Measurements from ENCODE around the gene POU2F1.

Gene POU2F1

GRCh38 chr1:167371030-167371429 is 150.3 kb downstream of the POU2F1 start:
- no peak for DNase-seq

- no peak for DNase-seq
These were observed 152.7 kb downstream of the POU2F1 start for GRCh38 chr1:167373398-167373797.

GRCh38 chr1:167373986-167374385 is 153.3 kb downstream of the POU2F1 start:
- no peak for DNase-seq

GRCh38 chr1:167375949-167376348 is 155.3 kb downstream of the POU2F1 start:
- DNase-seq, result no peak

GRCh38 chr1:167387251-167387910 is 166.7 kb downstream of the POU2F1 start:
- no peak for DNase-seq

GRCh38 chr1:167388976-167389375 is 168.3 kb downstream of the POU2F1 start:
- no peak for DNase-seq

GRCh38 chr1:167392200-167392696 is 171.6 kb downstream of the POU2F1 start:
- DNase-seq, result no peak

GRCh38 chr1:167400359-167400953 is 179.8 kb downstream of the POU2F1 start:
- DNase-seq, result no peak

- no peak for DNase-seq
These were observed 180.7 kb downstream of the POU2F1 start for GRCh38 chr1:167401260-167401873.

GRCh38 chr1:167404161-167404888 is 183.6 kb downstream of the POU2F1 start:
- DNase-seq, result no peak

- no peak for DNase-seq
These were observed 184.2 kb downstream of the POU2F1 start for GRCh38 chr1:167404908-167405307.

- DNase-seq, result no peak
These were observed 187.7 kb downstream of the POU2F1 start for GRCh38 chr1:167408355-167408754.

GRCh38 chr1:167409183-167409582 is 188.5 kb downstream of the POU2F1 start:
- DNase-seq, result no peak

GRCh38 chr1:167412072-167412471 is 191.4 kb downstream of the POU2F1 start:
- DNase-seq, result no peak

- DNase-seq, result no peak
These were observed 192.2 kb downstream of the POU2F1 start for GRCh38 chr1:167412920-167413319.

GRCh38 chr1:167413328-167413727 is 192.6 kb downstream of the POU2F1 start:
- DNase-seq, result no peak

GRCh38 chr1:167416506-167416905 is 195.8 kb downstream of the POU2F1 start:
- no peak for DNase-seq

- DNase-seq, result no peak
These were observed 197.7 kb downstream of the POU2F1 start for GRCh38 chr1:167418391-167418790.

GRCh38 chr1:167419245-167419644 is 198.6 kb downstream of the POU2F1 start:
- no peak for DNase-seq

GRCh38 chr1:167420510-167420909 is 199.8 kb downstream of the POU2F1 start:
- no peak for DNase-seq

GRCh38 chr1:167423684-167424619 is 203.3 kb downstream of the POU2F1 start:
- no peak for DNase-seq

GRCh38 chr1:167425482-167425881 is 204.8 kb downstream of the POU2F1 start:
- no peak for DNase-seq
